GM12878 (cell line): Measurements from ENCODE around the gene RAD51.

ENCODE experiments used
- ATF2 ChIP-seq: IDR thresholded peaks from 2 replicates; pipeline ENCODE4 v1.6.1; 2012; ENCODE audit warnings: low read length, inconsistent platforms
- CREB1 ChIP-seq: IDR thresholded peaks from 2 replicates; pipeline ENCODE4 v1.6.1; 2012; ENCODE audit warnings: low read depth, mild to moderate bottlenecking, inconsistent platforms
- CTCF ChIP-seq, 3 experiments: IDR thresholded peaks in 2 of 3; conservative IDR thresholded peaks in 1 of 3; 2 replicates each; pipeline ENCODE4 v1.5.1; 2011; ENCODE audit warnings: low read depth in 3 of 3, low read length in 3 of 3, mild to moderate bottlenecking in 3 of 3, control low read depth in 2 of 3, moderate library complexity in 2 of 3, inconsistent platforms in 1 of 3, mixed read lengths in 1 of 3; ENCODE audit not compliant: control insufficient read depth in 2 of 3, insufficient read depth in 1 of 3; ENCODE audit errors: extremely low read depth in 1 of 3
- EP300 ChIP-seq, 2 experiments: fragments of 150-350 bp in 1 of 2; IDR thresholded peaks; 2 replicates each; pipeline ENCODE4 v1.6.1; 2011 to 2012; ENCODE audit warnings: low read depth in 2 of 2, low read length in 2 of 2, borderline replicate concordance in 1 of 2, improper control_type of control experiment in 1 of 2, inconsistent platforms in 1 of 2; ENCODE audit not compliant: control insufficient read depth in 1 of 2
- ETV6 ChIP-seq, 2 experiments: fragments of 450-650 bp in 1 of 2; IDR thresholded peaks in 1 of 2; conservative IDR thresholded peaks in 1 of 2; 2 replicates each; pipeline ENCODE4 v1.6.1; 2014; ENCODE audit warnings: antibody characterized with exemption in 1 of 2, borderline replicate concordance in 1 of 2, low read depth in 1 of 2, mild to moderate bottlenecking in 1 of 2, moderate library complexity in 1 of 2
- FOS ChIP-seq: IDR thresholded peaks from 3 replicates; pipeline ENCODE4 v1.6.1; 2011; ENCODE audit warnings: borderline replicate concordance; ENCODE audit not compliant: insufficient read length; ENCODE audit errors: extremely low read depth
- MTA3 ChIP-seq: IDR thresholded peaks from 2 replicates; pipeline ENCODE4 v1.6.1; 2012; ENCODE audit warnings: low read length, inconsistent platforms, borderline replicate concordance
- NFIC ChIP-seq: IDR thresholded peaks from 2 replicates; pipeline ENCODE4 v1.6.1; 2012; ENCODE audit warnings: low read depth, mild to moderate bottlenecking, inconsistent platforms, low read length, moderate library complexity
- NFYB ChIP-seq: IDR thresholded peaks from 2 replicates; pipeline ENCODE4 v1.6.1; 2011; ENCODE audit warnings: low read depth, mild to moderate bottlenecking, low read length, improper control_type of control experiment, moderate library complexity; ENCODE audit not compliant: insufficient read depth
- PBX3 ChIP-seq: IDR thresholded peaks from 2 replicates; pipeline ENCODE4 v1.6.1; 2011; ENCODE audit warnings: mild to moderate bottlenecking, low read depth, low read length, moderate library complexity; ENCODE audit not compliant: insufficient replicate concordance
- SPI1 ChIP-seq: IDR thresholded peaks from 2 replicates; pipeline ENCODE4 v1.6.1; 2011; ENCODE audit warnings: low read depth, mild to moderate bottlenecking, low read length, moderate library complexity, borderline replicate concordance; ENCODE audit not compliant: insufficient read depth
- SRF ChIP-seq, 2 experiments: IDR thresholded peaks; 2 replicates each; pipeline ENCODE4 v1.6.1; 2011; ENCODE audit warnings: low read depth in 2 of 2, low read length in 2 of 2, mild to moderate bottlenecking in 1 of 2, moderate library complexity in 1 of 2
- YY1 ChIP-seq: IDR thresholded peaks from 2 replicates; pipeline ENCODE4 v1.6.1; 2011; ENCODE audit warnings: low read depth, mild to moderate bottlenecking, low read length

GRCh38 chr15:40706121-40706520, 11.1 kb downstream of the RAD51 start:
- TF ChIP-seq ETV6 (conservative IDR thresholded peaks at IDR 0.05 in 1 of 2, IDR thresholded peaks at IDR 0.05 in 1 of 2; ENCODE audit: borderline replicate concordance in 1 of 2, low read depth in 1 of 2) (no peak), NFIC (no peak), CREB1 (no peak), NFYB (no peak), SRF (IDR thresholded peaks at IDR 0.05; ENCODE audit: low read depth in 2 of 2, low read length in 2 of 2) (no peak), EP300 (IDR thresholded peaks at IDR 0.05; ENCODE audit: borderline replicate concordance in 1 of 2, control insufficient read depth in 1 of 2, low read depth in 2 of 2, low read length in 2 of 2) (no peak), SPI1 (no peak), CTCF (IDR thresholded peaks at IDR 0.05 in 2 of 3, conservative IDR thresholded peaks at IDR 0.05 in 1 of 3; ENCODE audit: control insufficient read depth in 2 of 3, extremely low read depth in 1 of 3, insufficient read depth in 1 of 3, low read depth in 3 of 3, low read length in 3 of 3) (no peak), PBX3 (no peak), YY1 (no peak), ATF2 (no peak), MTA3 (no peak), FOS (no peak)
